HEK293T (cell line): Measurements from ENCODE around the gene ZFYVE19.

ENCODE experiments used
- CTCF ChIA-PET: fragments of 350-600 bp; formaldehyde crosslinking; extraction: SDS; loops from one replicate; lab custom pipeline; 2021; ENCODE audit warnings: antibody characterized with exemption, inconsistent platforms; lab: Yijun Ruan, JAX
- POLR2A ChIA-PET: fragments of 350-600 bp; formaldehyde crosslinking; extraction: SDS; loops from one replicate; lab custom pipeline; 2020; ENCODE audit warnings: antibody characterized with exemption, inconsistent platforms; lab: Yijun Ruan, JAX
- DNase-seq: peaks from one replicate; pipeline ENCODE4 v3.0.0; 2012; ENCODE audit warnings: mixed read lengths; ENCODE audit errors: extremely low spot score
- ARNT ChIP-seq: fragments of 450-650 bp; IDR thresholded peaks from 2 replicates; pipeline ENCODE4 v1.6.1; 2017; ENCODE audit warnings: mild to moderate bottlenecking
- BHLHE40 ChIP-seq: fragments of 450-650 bp; IDR thresholded peaks from 2 replicates; pipeline ENCODE4 v1.6.1; 2016; ENCODE audit warnings: mild to moderate bottlenecking, moderate library complexity, borderline replicate concordance
- CTBP1 ChIP-seq: fragments of 450-650 bp; IDR thresholded peaks from 2 replicates; pipeline ENCODE4 v1.6.1; 2016; ENCODE audit warnings: borderline replicate concordance
- ELF4 ChIP-seq: fragments of 450-650 bp; IDR thresholded peaks from 2 replicates; pipeline ENCODE4 v1.6.1; 2017; ENCODE audit warnings: antibody characterized with exemption
- FOXA1 ChIP-seq: fragments of 450-650 bp; IDR thresholded peaks from 2 replicates; pipeline ENCODE4 v1.6.1; 2016; ENCODE audit warnings: mild to moderate bottlenecking
- FOXK2 ChIP-seq: fragments of 450-650 bp; IDR thresholded peaks from 2 replicates; pipeline ENCODE4 v1.6.1; 2016; ENCODE audit warnings: mild to moderate bottlenecking
- FOXM1 ChIP-seq: fragments of 450-650 bp; IDR thresholded peaks from 2 replicates; pipeline ENCODE4 v1.6.1; 2017; ENCODE audit warnings: mild to moderate bottlenecking, borderline replicate concordance
- HDGF ChIP-seq: fragments of 450-650 bp; IDR thresholded peaks from 2 replicates; pipeline ENCODE4 v1.6.1; 2017; ENCODE audit warnings: antibody characterized with exemption, borderline replicate concordance
- L3MBTL2 ChIP-seq: fragments of 450-650 bp; conservative IDR thresholded peaks from 2 replicates; pipeline ENCODE4 v1.6.1; 2016; ENCODE audit warnings: mild to moderate bottlenecking
- LEF1 ChIP-seq: fragments of 450-650 bp; IDR thresholded peaks from 2 replicates; pipeline ENCODE4 v1.6.1; 2017; ENCODE audit warnings: mild to moderate bottlenecking, borderline replicate concordance
- NFRKB ChIP-seq: fragments of 450-650 bp; IDR thresholded peaks from 2 replicates; pipeline ENCODE4 v1.6.1; 2016; ENCODE audit warnings: mild to moderate bottlenecking, moderate library complexity
- PKNOX1 ChIP-seq: fragments of 450-650 bp; IDR thresholded peaks from 2 replicates; pipeline ENCODE4 v1.6.1; 2016
- SP1 ChIP-seq: fragments of 450-650 bp; IDR thresholded peaks from 2 replicates; pipeline ENCODE4 v1.6.1; 2017
- SUZ12 ChIP-seq: fragments of 450-650 bp; IDR thresholded peaks from 2 replicates; pipeline ENCODE4 v1.6.1; 2016; ENCODE audit warnings: mild to moderate bottlenecking
- ZNF384 ChIP-seq: fragments of 450-650 bp; IDR thresholded peaks from 2 replicates; pipeline ENCODE4 v1.6.1; 2016

Gene ZFYVE19, protein sequence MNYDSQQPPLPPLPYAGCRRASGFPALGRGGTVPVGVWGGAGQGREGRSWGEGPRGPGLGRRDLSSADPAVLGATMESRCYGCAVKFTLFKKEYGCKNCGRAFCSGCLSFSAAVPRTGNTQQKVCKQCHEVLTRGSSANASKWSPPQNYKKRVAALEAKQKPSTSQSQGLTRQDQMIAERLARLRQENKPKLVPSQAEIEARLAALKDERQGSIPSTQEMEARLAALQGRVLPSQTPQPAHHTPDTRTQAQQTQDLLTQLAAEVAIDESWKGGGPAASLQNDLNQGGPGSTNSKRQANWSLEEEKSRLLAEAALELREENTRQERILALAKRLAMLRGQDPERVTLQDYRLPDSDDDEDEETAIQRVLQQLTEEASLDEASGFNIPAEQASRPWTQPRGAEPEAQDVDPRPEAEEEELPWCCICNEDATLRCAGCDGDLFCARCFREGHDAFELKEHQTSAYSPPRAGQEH

DNA sequence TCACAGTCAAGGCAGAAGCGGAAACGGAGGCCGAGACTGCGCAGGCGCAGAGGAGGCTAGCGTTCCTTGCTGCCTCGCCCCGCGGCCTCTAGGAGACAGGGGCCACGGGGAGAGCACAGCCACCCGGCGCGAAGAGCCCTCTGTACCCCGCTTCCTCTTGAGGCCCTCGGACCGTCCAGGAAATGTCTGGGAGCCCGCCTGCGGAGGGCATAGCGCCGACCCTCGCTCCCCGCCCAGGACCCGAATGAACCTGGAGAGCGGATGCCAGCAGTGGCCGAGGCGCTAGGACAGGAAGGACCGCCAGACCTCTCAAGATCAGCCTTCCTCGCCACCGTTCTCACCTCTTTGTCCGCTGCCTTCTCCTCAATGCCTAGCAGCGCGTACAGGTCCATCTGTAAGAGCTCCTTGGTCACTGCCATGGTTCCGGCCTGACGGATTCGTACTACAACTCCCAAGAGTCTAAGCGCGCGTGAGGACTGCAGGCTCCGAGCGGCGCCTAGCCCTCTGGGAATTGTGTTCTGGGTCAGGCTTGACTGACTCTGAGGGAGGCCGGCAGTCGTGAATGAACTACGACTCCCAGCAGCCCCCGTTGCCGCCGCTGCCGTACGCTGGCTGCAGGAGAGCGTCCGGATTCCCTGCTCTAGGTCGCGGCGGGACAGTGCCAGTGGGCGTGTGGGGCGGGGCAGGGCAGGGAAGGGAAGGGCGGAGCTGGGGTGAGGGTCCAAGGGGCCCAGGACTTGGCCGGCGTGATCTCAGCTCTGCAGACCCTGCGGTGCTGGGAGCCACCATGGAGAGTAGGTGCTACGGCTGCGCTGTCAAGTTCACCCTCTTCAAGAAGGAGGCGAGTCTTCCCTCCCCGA lies at the start of gene ZFYVE19, which contains the start of gene DNAJC17:
ZFYVE19 (plus strand) TSS at position 62 of the 860 bp plus-strand sequence; CDS start at position 563, 501 bp downstream.
DNAJC17 (minus strand) TSS at position 446 of the 860 bp plus-strand sequence; CDS start at position 419, 27 bp downstream.
- TF ChIP-seq CTBP1 = no peak
- no peak for TF ChIP-seq ELF4
- TF ChIP-seq PKNOX1 = peak; percentile 46; the same call in 1 of the 2 replicates
- peak; percentile 63; the same call in 1 of the 2 replicates for TF ChIP-seq SUZ12
- TF ChIP-seq FOXM1 = no peak
- DNase-seq = peak; percentile 90
- CTCF ChIA-PET = no interaction called here
- POLR2A ChIA-PET = interaction anchor here (0.9 to 2.1 kb wide), 11 partner anchors 8 to 112 kb away, joined by 3 to 9 read pairs (median 5); partner anchors contain the start of genes GCHFR, PPP1R14D, RAD51 and VPS18

DNA sequence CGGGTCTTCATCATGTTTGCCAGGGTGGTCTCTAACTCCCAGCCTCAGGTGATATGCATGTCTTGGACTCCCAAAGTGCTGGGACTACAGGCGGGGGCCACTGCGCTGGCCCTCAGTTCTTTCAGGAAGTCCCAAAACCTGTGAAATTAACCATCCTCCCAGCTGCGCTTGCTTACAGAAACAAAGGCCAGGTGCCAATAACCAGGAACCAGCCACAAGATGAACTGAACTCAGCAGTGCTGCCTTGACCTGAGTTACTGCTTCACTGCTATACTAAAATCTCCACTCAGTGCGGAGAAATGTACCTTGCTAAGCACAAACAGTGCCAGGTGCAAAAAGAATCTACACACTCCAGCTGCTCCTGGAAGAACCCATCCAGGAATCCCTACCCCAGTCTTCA lies 46.9 kb upstream of the ZFYVE19 start:
- CTCF ChIA-PET = no interaction called here

GRCh38 chr15:40762919-40763800 lies 43.7 kb upstream of the ZFYVE19 start:
- peak; percentile 57 for DNase-seq
- TF ChIP-seq FOXA1 = no peak
- TF ChIP-seq L3MBTL2 = peak; percentile 96
- CTCF ChIA-PET = no interaction called here
- POLR2A ChIA-PET = interaction anchor here (0.6 to 2.9 kb wide), 3 partner anchors 44 to 190 kb away, joined by 3 to 9 read pairs (median 3); partner anchors contain the start of genes CHAC1, DNAJC17 and ZFYVE19

More for the DNA sequence above, 46.9 kb upstream of the ZFYVE19 start:
- POLR2A ChIA-PET = no interaction called here
- TF ChIP-seq ZNF384 (no peak), CTBP1 (no peak), SUZ12 (no peak), PKNOX1 (no peak), BHLHE40 (no peak), FOXM1 (no peak), NFRKB (no peak), HDGF (no peak)
- no peak for DNase-seq

DNA sequence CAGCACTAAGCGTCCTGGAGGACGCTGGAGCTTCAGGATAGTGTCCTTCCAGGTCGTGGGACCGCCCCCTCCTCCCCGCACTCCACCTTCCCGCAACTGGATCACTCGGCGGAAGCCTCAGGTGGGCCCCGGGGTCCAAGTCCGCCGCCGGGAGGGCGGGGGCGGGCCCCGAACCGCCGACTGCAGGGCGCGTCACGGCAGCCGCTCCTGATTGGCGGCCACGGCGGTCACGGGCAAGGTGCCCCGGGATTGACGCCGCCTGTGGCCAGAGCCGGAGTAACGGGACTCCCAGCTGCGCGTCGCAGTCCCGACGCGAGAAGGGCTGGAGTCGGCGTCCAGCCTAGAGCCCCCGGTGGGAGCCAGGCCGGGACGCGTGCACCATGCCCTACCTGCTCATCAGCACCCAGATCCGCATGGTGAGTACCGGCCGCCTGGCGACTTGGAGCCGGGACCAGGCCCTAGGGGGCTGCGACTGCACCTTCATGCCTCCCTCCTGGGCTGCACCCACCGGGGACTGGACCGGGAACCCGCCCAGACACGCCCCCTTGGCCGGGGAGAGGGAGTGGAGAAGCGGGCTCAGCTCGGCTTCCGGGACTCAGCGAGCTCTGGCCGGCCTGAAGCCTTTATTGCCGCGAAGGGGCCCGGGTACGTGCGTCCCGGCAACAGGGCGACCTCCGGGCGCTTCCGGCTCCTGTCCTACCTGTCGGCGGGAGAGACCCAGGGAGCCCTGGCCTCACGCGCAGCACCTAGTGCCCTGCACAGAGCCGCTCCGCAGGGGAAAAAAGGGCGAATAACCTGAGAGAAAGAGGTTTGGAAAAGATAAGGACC lies 42.9 kb upstream of the ZFYVE19 start, which contains the start of gene GCHFR:
GCHFR (plus strand) TSS at position 268 of the 828 bp plus-strand sequence; CDS start at position 381, 113 bp downstream.
- DNase-seq = peak; percentile 64
- ChIA-PET POLR2A (interaction anchor here (0.6 to 2.9 kb wide), 4 partner anchors 11 to 58 kb away, joined by 3 to 9 read pairs (median 3); partner anchors contain the start of genes DNAJC17 and ZFYVE19), CTCF (interaction anchor here (0.9 to 1.2 kb wide), 4 partner anchors 17 to 128 kb away, joined by 3 to 6 read pairs (median 4); no protein-coding TSS in a partner anchor)
- TF ChIP-seq PKNOX1 (peak; percentile 80), BHLHE40 (no peak)

DNA sequence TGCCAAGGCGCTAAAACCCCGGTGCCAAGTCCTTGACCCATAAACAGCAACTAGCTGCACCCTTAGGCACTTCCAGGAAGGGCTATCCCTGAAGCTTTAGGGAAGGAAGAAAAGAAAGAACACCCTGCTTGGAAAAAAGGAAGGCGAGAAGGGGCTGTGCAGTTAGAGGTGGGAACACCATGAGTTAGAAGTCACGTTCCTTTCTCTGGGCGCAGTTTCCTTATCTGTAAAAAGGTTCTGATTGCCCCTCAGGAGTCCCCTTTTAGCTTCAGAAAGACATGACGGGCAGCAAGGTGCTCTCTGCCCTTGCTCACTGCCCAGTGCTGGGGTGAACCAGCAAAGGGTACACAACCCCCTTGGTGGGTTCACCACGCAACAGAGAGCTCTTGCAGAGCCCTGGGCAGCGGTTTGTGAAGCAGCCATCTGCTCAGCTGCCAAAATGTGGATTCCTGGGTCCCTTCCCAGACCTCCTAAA lies 42.2 kb upstream of the ZFYVE19 start:
- DNase-seq = no peak
- POLR2A ChIA-PET = interaction anchor here (0.6 to 2.9 kb wide), 3 partner anchors 11 to 42 kb away, joined by 3 to 9 read pairs (median 3); partner anchors contain the start of genes DNAJC17 and ZFYVE19

More for the DNA sequence above, 42.2 kb upstream of the ZFYVE19 start:
- TF ChIP-seq SUZ12 (no peak), FOXK2 (no peak), LEF1 (no peak), SP1 (no peak), L3MBTL2 (no peak), HDGF (no peak), ELF4 (no peak), NFRKB (no peak), ZNF384 (no peak), ARNT (no peak)
- CTCF ChIA-PET = interaction anchor here (0.7 to 1.2 kb wide), 6 partner anchors 14 to 128 kb away, joined by 3 to 6 read pairs (median 3); no protein-coding TSS in a partner anchor
